GM12878 (cell line): ENCODE results near the gene SLC23A1. TPM values are rescaled to one million over a fixed set of nuclear protein-coding genes. Genes with fewer than 3 reads are reported as not detected.

Source experiments
- ATAC-seq: fragments of 200-7000 bp; cut with Tn5 transposase; 3 replicates; pipeline ENCODE4 v1.9.1; 2020; ENCODE audit warnings: mild to moderate bottlenecking, moderate library complexity
- BruUV-seq: library from RNA; stranded (reverse); fragments of 400-500 nt; replicated peaks from 2 replicates; lab custom pipeline; 2021; lab: Mats Ljungman, UMichigan
- CTCF ChIA-PET: fragments of 300-600 bp; sonication (Branson Sonifier 250); formaldehyde crosslinking; extraction: SDS; loops from one replicate; lab custom pipeline; 2021; ENCODE audit warnings: inconsistent platforms; lab: Yijun Ruan, JAX
- POLR2A ChIA-PET: fragments of 350-600 bp; formaldehyde crosslinking; extraction: SDS; loops from one replicate; lab custom pipeline; 2021; ENCODE audit warnings: inconsistent platforms; lab: Charles Lee
- RAD21 ChIA-PET: fragments of 300-600 bp; sonication (Branson Sonifier 250); formaldehyde crosslinking; loops from one replicate; lab custom pipeline; 2023; ENCODE audit warnings: antibody characterized with exemption; ENCODE audit not compliant: unreplicated experiment; lab: Charles Lee
- SMC1A ChIA-PET: fragments of 300-600 bp; sonication (Branson Sonifier 250); formaldehyde crosslinking; loops from one replicate; lab custom pipeline; 2023; ENCODE audit not compliant: unreplicated experiment, uncharacterized antibody; lab: Charles Lee
- DNase-seq: peaks from one replicate; pipeline ENCODE4 v3.0.0-alpha.2; 2011; ENCODE audit warnings: low read depth, low spot score
- FAIRE-seq: peaks from 3 replicates; lab custom pipeline; 2011; peaks lifted over from hg19 to GRCh38; lab: Jason Lieb, UNC
- H2AFZ ChIP-seq: 2 replicates; pipeline ENCODE4 v1.6.0; 2011; ENCODE audit warnings: low read depth, low read length, control low read depth; ENCODE audit not compliant: control insufficient read depth
- H3K27ac ChIP-seq: 2 replicates; pipeline ENCODE4 v1.5.1; 2011; ENCODE audit warnings: control low read depth; ENCODE audit not compliant: control insufficient read depth, insufficient read depth
- H3K27me3 ChIP-seq, 2 experiments: replicated peaks in 1 of 2; 2 replicates each; pipeline versions ENCODE4 v1.6.0 to v1.6.1; 2011; ENCODE audit warnings: low read length in 1 of 2; ENCODE audit not compliant: control insufficient read depth in 2 of 2, insufficient read depth in 2 of 2
- H3K36me3 ChIP-seq, 2 experiments: 2 replicates each; pipeline ENCODE4 v1.5.1; 2011; ENCODE audit warnings: low read length in 1 of 2; ENCODE audit not compliant: control insufficient read depth in 2 of 2, insufficient read depth in 2 of 2
- H3K4me1 ChIP-seq: 2 replicates; pipeline ENCODE4 v1.6.1; 2011; ENCODE audit warnings: mild to moderate bottlenecking, low read length, moderate library complexity, mixed read lengths; ENCODE audit not compliant: control insufficient read depth, insufficient read depth
- H3K4me2 ChIP-seq: 2 replicates; pipeline ENCODE4 v1.6.0; 2011; ENCODE audit warnings: control low read depth; ENCODE audit not compliant: control insufficient read depth, insufficient read depth
- H3K4me3 ChIP-seq: fragments of 200-600 bp; sonication (generic); 2 replicates; pipeline ENCODE4 v1.5.1; 2016
- H3K79me2 ChIP-seq: 2 replicates; pipeline ENCODE4 v1.6.0; 2011; ENCODE audit warnings: low read length; ENCODE audit not compliant: control insufficient read depth, insufficient read depth
- H3K9ac ChIP-seq: 2 replicates; pipeline ENCODE4 v1.8.0; 2011; ENCODE audit warnings: low read length, control low read depth, mixed read lengths; ENCODE audit not compliant: control insufficient read depth, insufficient read depth
- H3K9me3 ChIP-seq: replicated peaks from 3 replicates; pipeline ENCODE4 v1.5.1; 2011; ENCODE audit warnings: mild to moderate bottlenecking, low read length; ENCODE audit not compliant: control insufficient read depth, insufficient read depth
- H4K20me1 ChIP-seq: 2 replicates; pipeline ENCODE4 v1.6.0; 2011; ENCODE audit not compliant: control insufficient read depth, insufficient read depth
- BMI1 ChIP-seq: fragments of 450-650 bp; IDR thresholded peaks from 2 replicates; pipeline ENCODE4 v1.6.1; 2016; ENCODE audit warnings: mild to moderate bottlenecking, moderate library complexity, borderline replicate concordance
- E4F1 ChIP-seq: fragments of 450-650 bp; IDR thresholded peaks from 2 replicates; pipeline ENCODE4 v1.6.1; 2018; ENCODE audit warnings: borderline replicate concordance, mild to moderate bottlenecking; ENCODE audit not compliant: partially characterized antibody
- EP300 ChIP-seq, 2 experiments: fragments of 150-350 bp in 1 of 2; IDR thresholded peaks; 2 replicates each; pipeline ENCODE4 v1.6.1; 2011 to 2012; ENCODE audit warnings: low read depth in 2 of 2, low read length in 2 of 2, borderline replicate concordance in 1 of 2, improper control_type of control experiment in 1 of 2, inconsistent platforms in 1 of 2; ENCODE audit not compliant: control insufficient read depth in 1 of 2
- ESRRA ChIP-seq: IDR thresholded peaks from 2 replicates; pipeline ENCODE4 v1.6.1; 2012; ENCODE audit warnings: mild to moderate bottlenecking, low read length, improper control_type of control experiment
- ETV6 ChIP-seq, 2 experiments: fragments of 450-650 bp in 1 of 2; IDR thresholded peaks in 1 of 2; conservative IDR thresholded peaks in 1 of 2; 2 replicates each; pipeline ENCODE4 v1.6.1; 2014; ENCODE audit warnings: antibody characterized with exemption in 1 of 2, borderline replicate concordance in 1 of 2, low read depth in 1 of 2, mild to moderate bottlenecking in 1 of 2, moderate library complexity in 1 of 2
- IKZF2 ChIP-seq, 2 experiments: fragments of 450-650 bp; IDR thresholded peaks; 2 replicates each; pipeline ENCODE4 v1.6.1; 2017; ENCODE audit warnings: mild to moderate bottlenecking in 2 of 2, moderate library complexity in 2 of 2
- JUNB ChIP-seq: IDR thresholded peaks from 2 replicates; pipeline ENCODE4 v1.6.1; 2016; ENCODE audit warnings: antibody characterized with exemption, mild to moderate bottlenecking
- SP1 ChIP-seq: IDR thresholded peaks from one replicate; pipeline ENCODE4 v1.6.1; 2011; ENCODE audit warnings: low read depth, low read length
- SREBF2 ChIP-seq: IDR thresholded peaks from 2 replicates; pipeline ENCODE4 v1.6.1; 2012; ENCODE audit warnings: mild to moderate bottlenecking, low read length
- SRF ChIP-seq, 2 experiments: IDR thresholded peaks; 2 replicates each; pipeline ENCODE4 v1.6.1; 2011; ENCODE audit warnings: low read depth in 2 of 2, low read length in 2 of 2, mild to moderate bottlenecking in 1 of 2, moderate library complexity in 1 of 2
- STAT3 ChIP-seq: IDR thresholded peaks from 2 replicates; pipeline ENCODE4 v1.6.1; 2011; ENCODE audit warnings: low read depth, low read length, improper control_type of control experiment
- TAF1 ChIP-seq: IDR thresholded peaks from 2 replicates; pipeline ENCODE4 v1.6.1; 2011; ENCODE audit warnings: mild to moderate bottlenecking, low read depth, low read length, borderline replicate concordance
- ZNF384 ChIP-seq: IDR thresholded peaks from 2 replicates; pipeline ENCODE4 v1.6.1; 2012; ENCODE audit warnings: low read depth, mild to moderate bottlenecking, low read length, improper control_type of control experiment, borderline replicate concordance
- in situ Hi-C: fragments of 300-500 bp; cut with MboI; formaldehyde crosslinking; loops from 9 replicates; pipeline ENCODE4 v1.14.3; 2018; ENCODE audit warnings: mixed read lengths
- intact Hi-C: fragments of 100-400 bp; cut with micrococcal nuclease; formaldehyde crosslinking; loops from one replicate; pipeline ENCODE4 v1.14.2; 2022; ENCODE audit not compliant: unreplicated experiment
- polyA plus RNA-seq, 11 experiments: library from polyadenylated mRNA; depleted of rRNA in 4 of 11; unstranded in 6 of 11; stranded (reverse) in 5 of 11; fragments of >200 nt; fragmentation: Nextera tagmentation in 4 of 11; fragmentation: Illumina TruSeq in 1 of 11; extraction: Ambion mirVana in 4 of 11; extraction: Trizol in 1 of 11; gene quantifications; 1 replicate in 1 of 11; 2 replicates in 10 of 11; pipeline versions ENCODE4 v1.2.1 to v1.2.3, GENCODE V29; 2011 to 2016; ENCODE audit warnings: inconsistent platforms in 2 of 11, missing spikeins in 2 of 11, low read depth in 1 of 11
- total RNA-seq, 4 experiments: library from RNA; depleted of rRNA in 3 of 4; stranded (reverse); fragments of >200 nt in 3 of 4; fragmentation: Illumina TruSeq in 1 of 4; extraction: Trizol in 1 of 4; gene quantifications; 2 replicates each; pipeline versions ENCODE4 v1.2.1 to v1.2.3, GENCODE V29; 2013 to 2021
- TF ChIP-seq, protein P1 (sequence below): fragments of 450-650 bp; formaldehyde crosslinking; IDR thresholded peaks from 2 replicates; pipeline ENCODE4 v1.4.0; 2022; ENCODE audit warnings: mild to moderate bottlenecking, moderate library complexity
- TF ChIP-seq, protein P2 (sequence below): fragments of 450-650 bp; IDR thresholded peaks from 2 replicates; pipeline ENCODE4 v1.6.1; 2017; ENCODE audit warnings: mild to moderate bottlenecking

Gene SLC23A1
- total and polyA plus RNA-seq, 10 of the 15 experiments (the other 5 are each of a cell fraction or from before 2014, with no cell fraction given) = 0.35 to 4.7 (median 1.6) TPM

GRCh38 chr5:139407517-139407916 lies 24.4 kb upstream of the SLC23A1 start:
- Histone ChIP-seq H2AFZ (peak overlapping the region; percentile 0), H3K4me2 (no peak overlapping the region), H3K4me1 (peaks cover 24% of the 10 kb centered on the region), H3K27me3 (no peaks in the 10 kb centered on the region), H3K27ac (no peak overlapping the region), H3K9me3 (no peaks in the 10 kb centered on the region), H4K20me1 (no peaks in the 10 kb centered on the region), H3K4me3 (no peak overlapping the region), H3K79me2 (no peaks in the 10 kb centered on the region), H3K9ac (no peak overlapping the region), H3K36me3 (no peaks in the 10 kb centered on the region)
- DNase-seq = no peak
- ChIA-PET CTCF (interaction anchor here (1.0 to 3.8 kb wide), 7 partner anchors 8 to 168 kb away, joined by 3 to 39 read pairs (median 6); no protein-coding TSS in a partner anchor), SMC1A (interaction anchor here (0.6 to 3.3 kb wide), 14 partner anchors 8 to 1525 kb away, joined by 3 to 14 read pairs (median 4); partner anchors contain the start of gene MZB1), POLR2A (interaction anchor here (0.5 to 2.7 kb wide), 7 partner anchors 12 to 634 kb away, joined by 3 to 10 read pairs (median 3); partner anchors contain the start of gene DNAJC18), RAD21 (interaction anchor here (0.7 to 2.2 kb wide), 9 partner anchors 8 to 139 kb away, joined by 3 to 16 read pairs (median 3); no protein-coding TSS in a partner anchor)
- BruUV-seq = no TSS peak
- FAIRE-seq = no peak
- in situ Hi-C loops = no loop called here
- intact Hi-C loops = no loop called here
- ATAC-seq = peak; percentile 18
- TF ChIP-seq ZNF384 (no peak), BMI1 (no peak), JUNB (no peak), ETV6 (conservative IDR thresholded peaks at IDR 0.05 in 1 of 2, IDR thresholded peaks at IDR 0.05 in 1 of 2; ENCODE audit: borderline replicate concordance in 1 of 2, low read depth in 1 of 2) (no peak), SP1 (no peak), E4F1 (no peak), ESRRA (no peak), SRF (IDR thresholded peaks at IDR 0.05; ENCODE audit: low read depth in 2 of 2, low read length in 2 of 2) (peak; percentile 66 to 91; a peak in 3 of 4 replicates), SREBF2 (no peak), STAT3 (no peak), TAF1 (no peak), EP300 (IDR thresholded peaks at IDR 0.05; ENCODE audit: borderline replicate concordance in 1 of 2, control insufficient read depth in 1 of 2, low read depth in 2 of 2, low read length in 2 of 2) (no peak), IKZF2 (IDR thresholded peaks at IDR 0.05) (peak; percentile 13 to 22; a peak in 1 of 4 replicates)
- TF ChIP-seq, protein P1, sequence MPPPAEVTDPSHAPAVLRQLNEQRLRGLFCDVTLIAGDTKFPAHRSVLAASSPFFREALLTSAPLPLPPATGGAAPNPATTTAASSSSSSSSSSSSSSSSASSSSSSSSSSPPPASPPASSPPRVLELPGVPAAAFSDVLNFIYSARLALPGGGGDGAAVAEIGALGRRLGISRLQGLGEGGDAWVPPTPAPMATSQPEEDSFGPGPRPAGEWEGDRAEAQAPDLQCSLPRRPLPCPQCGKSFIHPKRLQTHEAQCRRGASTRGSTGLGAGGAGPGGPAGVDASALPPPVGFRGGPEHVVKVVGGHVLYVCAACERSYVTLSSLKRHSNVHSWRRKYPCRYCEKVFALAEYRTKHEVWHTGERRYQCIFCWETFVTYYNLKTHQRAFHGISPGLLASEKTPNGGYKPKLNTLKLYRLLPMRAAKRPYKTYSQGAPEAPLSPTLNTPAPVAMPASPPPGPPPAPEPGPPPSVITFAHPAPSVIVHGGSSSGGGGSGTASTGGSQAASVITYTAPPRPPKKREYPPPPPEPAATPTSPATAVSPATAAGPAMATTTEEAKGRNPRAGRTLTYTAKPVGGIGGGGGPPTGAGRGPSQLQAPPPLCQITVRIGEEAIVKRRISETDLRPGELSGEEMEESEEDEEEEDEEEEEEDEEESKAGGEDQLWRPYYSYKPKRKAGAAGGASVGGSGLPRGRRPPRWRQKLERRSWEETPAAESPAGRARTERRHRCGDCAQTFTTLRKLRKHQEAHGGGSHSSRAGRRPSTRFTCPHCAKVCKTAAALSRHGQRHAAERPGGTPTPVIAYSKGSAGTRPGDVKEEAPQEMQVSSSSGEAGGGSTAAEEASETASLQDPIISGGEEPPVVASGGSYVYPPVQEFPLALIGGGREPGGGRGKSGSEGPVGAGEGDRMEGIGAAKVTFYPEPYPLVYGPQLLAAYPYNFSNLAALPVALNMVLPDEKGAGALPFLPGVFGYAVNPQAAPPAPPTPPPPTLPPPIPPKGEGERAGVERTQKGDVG = no peak
- TF ChIP-seq, protein P2, sequence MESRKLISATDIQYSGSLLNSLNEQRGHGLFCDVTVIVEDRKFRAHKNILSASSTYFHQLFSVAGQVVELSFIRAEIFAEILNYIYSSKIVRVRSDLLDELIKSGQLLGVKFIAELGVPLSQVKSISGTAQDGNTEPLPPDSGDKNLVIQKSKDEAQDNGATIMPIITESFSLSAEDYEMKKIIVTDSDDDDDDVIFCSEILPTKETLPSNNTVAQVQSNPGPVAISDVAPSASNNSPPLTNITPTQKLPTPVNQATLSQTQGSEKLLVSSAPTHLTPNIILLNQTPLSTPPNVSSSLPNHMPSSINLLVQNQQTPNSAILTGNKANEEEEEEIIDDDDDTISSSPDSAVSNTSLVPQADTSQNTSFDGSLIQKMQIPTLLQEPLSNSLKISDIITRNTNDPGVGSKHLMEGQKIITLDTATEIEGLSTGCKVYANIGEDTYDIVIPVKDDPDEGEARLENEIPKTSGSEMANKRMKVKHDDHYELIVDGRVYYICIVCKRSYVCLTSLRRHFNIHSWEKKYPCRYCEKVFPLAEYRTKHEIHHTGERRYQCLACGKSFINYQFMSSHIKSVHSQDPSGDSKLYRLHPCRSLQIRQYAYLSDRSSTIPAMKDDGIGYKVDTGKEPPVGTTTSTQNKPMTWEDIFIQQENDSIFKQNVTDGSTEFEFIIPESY = no peak
